Activated CD8-positive, alpha-beta memory T cell treated with anti-CD3 and anti-CD28 coated beads, Interleukin-2, amount 50 U/mL, for 48 hours (primary cell): Measurements from ENCODE around the gene NRF1.
"Not testable (repeated sequence)": the region's sequence is repeated elsewhere in the genome, so short reads cannot be mapped to it uniquely, and the experiment has no call there.

Experiments
- DNase-seq: peaks from one replicate; pipeline ENCODE4 v3.0.0-alpha.2; 2020

NRF1 gene

DNA sequence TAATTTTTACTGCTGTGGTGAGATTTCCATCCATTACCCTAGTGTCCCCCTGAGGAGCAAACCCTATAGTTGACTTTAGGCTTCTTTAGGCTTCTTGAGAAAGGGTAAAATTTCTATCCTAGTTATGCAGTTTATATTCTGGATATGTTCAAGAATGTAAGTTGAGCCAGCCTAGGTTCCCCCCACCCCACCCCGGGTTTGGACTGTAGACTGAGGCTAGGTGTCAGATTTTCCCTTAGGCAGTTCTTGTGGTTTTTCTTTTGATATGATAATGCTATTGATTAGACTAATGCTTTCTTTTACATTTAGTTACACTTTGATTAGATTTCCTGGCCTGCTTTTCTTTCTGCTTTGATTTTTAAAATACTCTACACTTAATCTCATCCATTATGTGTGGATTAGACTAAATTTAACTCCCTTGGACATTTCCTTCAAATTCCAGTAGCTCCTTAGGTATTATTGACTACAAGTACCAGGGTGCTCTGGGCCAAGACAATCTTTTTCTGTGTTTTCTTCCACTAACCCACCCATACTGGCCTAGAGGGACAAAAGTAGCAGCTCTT is 37.7 kb downstream of the NRF1 start:
- no peak for DNase-seq

GRCh38 chr7:129650056-129650758 is 38.7 kb downstream of the NRF1 start:
- no peak for DNase-seq

- DNase-seq, result no peak
Measured at GRCh38 chr7:129652914-129653313, 41.4 kb downstream of the NRF1 start.

DNA sequence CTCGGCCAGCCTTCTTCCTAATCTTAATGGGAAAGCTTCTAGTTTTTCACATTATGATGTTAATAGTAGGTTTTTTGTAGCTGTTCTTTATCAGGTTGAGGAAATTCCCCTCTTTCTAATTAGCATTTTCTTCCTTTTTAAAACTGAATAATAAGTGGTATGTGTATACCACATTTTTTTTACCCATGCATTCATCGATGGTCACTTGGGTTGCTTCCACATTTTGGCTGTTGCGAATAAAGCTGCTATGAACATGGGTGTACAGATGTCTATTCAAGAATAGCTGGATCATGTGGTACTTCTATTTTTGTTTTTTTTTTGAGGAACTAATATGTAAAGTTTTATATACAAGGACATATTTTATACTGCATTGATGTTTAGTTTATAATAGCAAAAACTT is 44.3 kb downstream of the NRF1 start:
- DNase-seq, result no peak

DNA sequence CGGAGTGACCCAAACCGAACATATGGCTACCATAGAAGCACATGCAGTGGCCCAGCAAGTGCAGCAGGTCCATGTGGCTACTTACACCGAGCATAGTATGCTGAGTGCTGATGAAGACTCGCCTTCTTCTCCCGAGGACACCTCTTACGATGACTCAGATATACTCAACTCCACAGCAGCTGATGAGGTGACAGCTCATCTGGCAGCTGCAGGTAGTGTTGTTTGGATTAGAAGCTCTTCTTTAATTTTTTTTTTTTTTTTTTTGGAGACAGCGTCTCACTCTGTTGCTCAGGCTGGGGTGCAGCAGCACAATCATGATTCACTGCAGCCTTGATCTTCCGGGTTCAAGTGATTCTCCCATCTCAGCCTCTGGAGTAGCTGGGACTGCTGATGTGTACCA is 45.8 kb downstream of the NRF1 start:
- no peak for DNase-seq

DNA sequence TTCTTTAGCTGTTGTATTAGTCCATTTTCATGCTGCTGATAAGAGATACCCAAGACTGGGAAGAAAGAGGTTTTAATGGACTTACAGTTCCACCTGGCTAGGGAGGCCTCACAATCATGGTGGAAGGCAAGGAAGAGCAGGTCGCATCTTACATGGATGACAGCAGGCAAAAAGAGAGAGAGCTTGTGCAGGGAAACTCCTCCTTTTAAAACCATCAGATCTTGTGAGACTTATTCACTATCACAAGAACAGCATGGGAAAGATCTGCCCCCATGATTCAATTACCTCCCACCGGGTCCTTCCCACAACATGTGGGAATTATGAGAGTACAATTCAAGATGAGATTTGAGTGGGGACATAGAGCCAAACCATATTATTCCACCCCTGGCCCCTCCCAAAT is 48.4 kb downstream of the NRF1 start:
- not testable (repeated sequence) for DNase-seq

- no peak for DNase-seq
Measured at GRCh38 chr7:129661645-129662182, 50.2 kb downstream of the NRF1 start.

DNA sequence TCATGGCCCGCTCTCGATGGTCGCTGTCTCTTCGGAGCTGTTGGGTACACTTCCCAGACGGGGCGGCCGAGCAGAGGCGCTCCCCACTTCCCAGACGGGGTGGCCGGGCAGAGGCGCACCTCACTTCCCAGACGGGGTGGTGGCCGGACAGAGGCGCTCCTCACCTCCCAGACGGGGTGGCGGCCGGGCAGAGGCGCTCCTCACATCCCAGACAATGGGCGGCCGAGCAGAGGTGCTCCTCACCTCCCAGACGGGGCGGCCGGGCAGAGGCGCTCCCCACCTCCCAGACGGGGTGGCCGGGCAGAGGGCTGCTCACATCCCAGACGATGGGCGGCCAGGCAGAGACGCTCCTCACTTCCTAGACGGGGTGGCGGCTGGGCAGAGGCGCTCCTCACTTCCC is 51.7 kb downstream of the NRF1 start:
- not testable (repeated sequence) for DNase-seq

- no peak for DNase-seq
Measured at GRCh38 chr7:129664029-129665012, 52.8 kb downstream of the NRF1 start.

- DNase-seq, result no peak
Measured at GRCh38 chr7:129665013-129665401, 53.5 kb downstream of the NRF1 start.

DNA sequence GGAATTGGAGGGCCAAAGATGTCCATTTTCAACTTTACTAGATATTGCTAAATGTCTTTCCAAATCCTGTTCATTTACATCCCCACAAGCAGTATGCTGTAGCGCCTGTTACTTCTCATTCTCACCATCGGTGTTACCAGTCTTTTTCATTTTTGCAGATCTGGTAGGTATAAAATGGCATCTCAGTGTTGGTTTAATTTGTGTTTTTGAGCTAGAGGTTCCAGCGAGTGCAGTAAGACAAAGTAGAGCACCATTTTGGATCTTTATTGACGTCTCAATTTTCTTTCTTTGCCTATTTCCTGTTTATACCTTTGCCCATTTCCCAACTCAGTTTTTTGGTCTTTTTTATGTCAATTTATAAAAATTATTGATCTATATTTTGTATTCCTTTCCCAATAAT is 55.6 kb downstream of the NRF1 start:
- DNase-seq, result no peak

DNA sequence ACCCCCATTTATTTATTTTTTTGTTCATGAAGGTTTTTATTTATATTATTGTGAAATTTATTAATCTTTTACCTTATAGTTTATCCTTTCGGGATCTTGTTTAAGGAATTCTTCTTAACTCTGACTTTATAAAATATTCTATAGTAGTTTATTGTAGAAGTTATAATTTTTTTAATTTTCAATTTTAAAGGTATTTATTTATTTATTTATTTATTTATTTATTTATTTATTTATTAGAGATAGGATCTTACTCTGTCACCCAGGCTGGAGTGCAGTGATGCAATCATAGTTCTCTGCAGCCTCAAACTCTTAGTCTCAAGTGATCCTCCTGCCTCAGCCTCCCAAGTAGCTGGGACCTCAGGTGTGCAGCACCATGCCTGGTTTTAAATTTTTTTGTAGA is 56.0 kb downstream of the NRF1 start:
- DNase-seq, result no peak

DNA sequence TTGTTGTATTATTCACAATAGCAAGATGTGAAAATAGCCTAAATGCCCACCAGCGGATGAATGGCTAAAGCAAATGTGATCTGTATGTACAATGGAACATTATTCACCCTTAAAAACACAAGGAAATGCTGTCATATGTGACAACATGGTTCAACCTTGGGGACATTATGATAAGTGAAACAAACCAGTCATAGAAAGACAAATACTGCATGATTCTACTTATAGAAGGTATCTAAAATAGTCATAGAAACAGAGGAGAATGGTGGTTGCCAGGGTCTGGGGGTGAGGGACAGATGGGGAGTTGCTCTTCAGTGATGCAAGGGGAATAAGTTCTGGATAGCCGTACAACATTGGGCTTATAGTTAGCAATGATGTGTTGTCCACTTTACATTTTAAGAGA is 58.4 kb downstream of the NRF1 start:
- no peak for DNase-seq

GRCh38 chr7:129670656-129671055 is 59.1 kb downstream of the NRF1 start:
- no peak for DNase-seq

GRCh38 chr7:129671266-129671665 is 59.7 kb downstream of the NRF1 start:
- DNase-seq, result no peak

DNA sequence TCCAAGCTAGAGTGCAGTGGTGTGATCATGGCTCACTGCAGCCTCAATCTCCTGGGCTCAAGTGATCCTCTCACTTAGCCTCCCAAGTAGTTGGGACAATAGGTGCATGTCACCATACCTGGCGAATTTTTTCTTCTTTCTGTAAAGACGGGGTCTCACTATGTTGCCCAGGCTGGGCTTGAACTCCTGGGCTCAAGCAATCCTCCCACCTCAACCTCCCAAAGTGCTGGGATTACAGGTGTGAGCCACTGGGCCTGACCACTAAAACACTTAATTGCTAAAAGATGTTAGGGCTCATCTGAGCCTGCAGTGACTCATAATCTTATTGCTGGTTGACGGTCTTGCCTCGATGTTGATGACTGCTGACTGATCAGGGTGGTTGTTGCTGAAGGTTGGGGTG is 63.0 kb downstream of the NRF1 start:
- DNase-seq, result not testable (repeated sequence)

DNA sequence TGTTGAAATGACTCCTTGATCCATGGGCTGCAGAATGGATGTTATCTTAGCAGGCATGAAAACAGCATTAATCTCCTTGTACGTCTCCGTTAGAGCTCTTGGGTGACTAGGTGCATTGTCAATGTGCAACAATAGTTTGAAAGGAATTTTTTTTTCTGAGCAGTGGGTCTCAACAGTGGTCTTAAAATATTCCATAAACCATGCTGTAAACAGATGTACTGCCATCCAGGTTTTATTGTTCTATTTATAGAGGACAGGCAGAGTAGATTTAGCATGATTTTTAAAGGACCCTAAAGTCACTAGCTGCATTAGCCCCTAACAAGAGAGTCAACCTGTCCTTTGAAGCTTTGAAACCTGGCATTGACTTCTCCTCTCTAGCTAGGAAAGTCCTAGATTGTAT is 64.0 kb downstream of the NRF1 start:
- no peak for DNase-seq

DNA sequence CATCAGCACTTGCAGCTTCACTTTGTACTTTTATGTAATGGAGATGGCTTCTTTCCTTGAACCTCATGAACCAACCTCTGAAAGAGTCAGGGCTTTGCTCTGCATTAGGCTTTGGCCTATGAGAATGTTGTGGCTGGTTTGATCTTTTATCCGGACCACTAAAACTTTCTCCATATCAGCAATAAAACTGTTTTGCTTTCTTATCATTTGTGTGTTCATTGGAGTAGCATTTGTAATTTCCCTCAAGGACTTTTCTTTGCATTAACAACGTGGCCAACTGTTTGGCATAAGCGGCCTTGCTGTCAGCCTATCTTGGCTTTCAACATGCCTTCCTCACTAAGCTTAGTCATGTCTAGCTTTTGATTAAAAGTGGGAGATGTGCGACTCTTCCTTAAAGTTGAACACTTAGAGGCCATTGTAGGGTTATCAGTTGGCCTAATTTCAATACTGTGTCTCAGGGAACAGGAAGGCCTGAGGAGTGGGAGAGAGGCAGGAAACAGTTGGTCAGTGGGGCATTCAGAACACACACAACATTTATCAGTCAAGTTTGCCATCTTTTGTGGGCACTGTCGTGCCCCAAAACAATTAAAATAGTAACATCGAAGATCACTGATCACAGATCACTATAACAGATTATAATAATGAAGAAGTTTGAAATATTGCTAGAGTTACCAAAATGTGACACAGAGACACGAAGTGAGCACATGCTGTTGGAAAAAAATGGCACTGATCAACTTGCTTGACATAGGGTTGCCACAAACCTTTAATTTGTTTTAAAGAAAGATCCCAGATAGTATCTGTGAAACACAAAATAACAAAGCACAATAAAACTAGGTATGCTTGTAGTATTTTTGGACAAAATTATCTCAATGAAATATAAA is 64.7 kb downstream of the NRF1 start:
- DNase-seq, result no peak

DNA sequence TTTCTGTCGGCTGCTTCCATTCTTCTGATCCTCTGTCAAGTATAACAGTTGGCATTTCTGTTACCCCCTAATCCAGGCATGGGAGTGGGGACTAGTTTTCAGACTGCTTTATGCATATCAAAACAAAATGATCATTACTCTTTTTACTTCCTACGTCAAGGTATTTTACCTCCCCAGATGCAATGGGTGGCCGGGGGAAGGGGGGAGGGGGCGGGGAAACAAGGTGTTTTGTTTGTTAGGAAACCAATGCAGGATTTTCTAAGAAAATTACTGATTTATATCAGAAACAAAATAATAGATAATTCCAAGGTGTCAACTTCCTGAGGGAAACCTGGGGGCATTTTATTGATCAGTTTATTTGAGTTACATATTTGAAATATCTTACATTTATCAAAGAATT is 66.3 kb downstream of the NRF1 start:
- DNase-seq, result no peak

DNA sequence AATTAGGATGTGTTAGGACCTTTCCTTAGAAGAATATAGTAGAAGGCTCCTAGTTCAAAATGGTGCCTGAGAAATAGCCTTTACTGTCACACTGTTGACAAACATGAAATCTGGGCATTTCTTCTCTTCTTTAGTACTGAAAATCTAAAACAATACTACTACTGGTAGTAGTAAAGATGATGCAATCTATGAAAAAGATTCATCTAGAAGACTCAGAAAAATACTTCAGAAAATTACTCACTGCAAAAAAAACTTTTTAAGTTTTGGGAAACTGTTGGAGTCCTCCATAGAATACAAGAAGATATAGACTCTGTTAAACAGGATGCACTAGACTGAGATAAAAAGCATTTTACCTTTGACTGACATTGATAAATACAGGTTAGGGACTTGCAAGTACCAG is 67.1 kb downstream of the NRF1 start:
- DNase-seq, result no peak

- no peak for DNase-seq
Measured at GRCh38 chr7:129680400-129680799, 68.9 kb downstream of the NRF1 start.

GRCh38 chr7:129684777-129685176 is 73.3 kb downstream of the NRF1 start:
- no peak for DNase-seq

- DNase-seq, result no peak
Measured at GRCh38 chr7:129686063-129686462, 74.5 kb downstream of the NRF1 start.
